LNCaP clone FGC (cell line): Measurements from ENCODE around the gene EPHA4.

Experiments
- DNase-seq: peaks from one replicate; pipeline ENCODE4 v3.0.0-alpha.2; 2011; ENCODE audit warnings: low read depth
- H3K4me3 ChIP-seq: 2 replicates; pipeline ENCODE4 v1.5.1; 2011; ENCODE audit warnings: mild to moderate bottlenecking, low read depth, low read length, control low read depth
- CTCF ChIP-seq: IDR thresholded peaks from 2 replicates; pipeline ENCODE4 v1.5.1; 2012; ENCODE audit warnings: mild to moderate bottlenecking; ENCODE audit not compliant: control insufficient read depth, insufficient read depth; ENCODE audit errors: extremely low read depth

The EPHA4 gene

GRCh38 chr2:221480163-221480562 lies 91.9 kb downstream of the EPHA4 start:
- DNase-seq, result no peak
- H3K4me3 ChIP-seq, result no peak overlapping the region
- no peak for TF ChIP-seq CTCF

GRCh38 chr2:221478485-221478863 lies 93.6 kb downstream of the EPHA4 start:
- TF ChIP-seq CTCF, result no peak
- no peak overlapping the region for H3K4me3 ChIP-seq
- no peak for DNase-seq

- TF ChIP-seq CTCF, result no peak
- DNase-seq, result no peak
- no peak overlapping the region for H3K4me3 ChIP-seq
These were observed 94.2 kb downstream of the EPHA4 start for GRCh38 chr2:221477714-221478484.

GRCh38 chr2:221476195-221476594 lies 95.9 kb downstream of the EPHA4 start:
- no peak for DNase-seq
- no peak for TF ChIP-seq CTCF
- no peak overlapping the region for H3K4me3 ChIP-seq

GRCh38 chr2:221473451-221473850 lies 98.7 kb downstream of the EPHA4 start:
- no peak for TF ChIP-seq CTCF

GRCh38 chr2:221468317-221468716 lies 103.8 kb downstream of the EPHA4 start:
- H3K4me3 ChIP-seq, result no peak overlapping the region
- no peak for TF ChIP-seq CTCF
- DNase-seq, result no peak

More at GRCh38 chr2:221473451-221473850, 98.7 kb downstream of the EPHA4 start:
- no peak for DNase-seq
- H3K4me3 ChIP-seq, result no peak overlapping the region

GRCh38 chr2:221467610-221468009 lies 104.5 kb downstream of the EPHA4 start:
- no peak for TF ChIP-seq CTCF
- H3K4me3 ChIP-seq, result no peak overlapping the region
- peak; percentile 1 for DNase-seq
